Panc1 (cell line): ENCODE results near the gene TSHZ2.

Experiments used
- POLR2AphosphoS5 ChIP-seq: IDR thresholded peaks from 2 replicates; pipeline ENCODE4 v1.6.1; 2012; ENCODE audit warnings: mild to moderate bottlenecking, low read depth, low read length, moderate library complexity
- TF ChIP-seq, protein P1 (sequence below), 2 experiments: IDR thresholded peaks; 2 replicates each; pipeline ENCODE4 v1.6.1; 2011 to 2012; ENCODE audit warnings: low read depth in 2 of 2, control low read depth in 1 of 2, low read length in 1 of 2, mild to moderate bottlenecking in 1 of 2, moderate library complexity in 1 of 2; ENCODE audit not compliant: insufficient read depth in 1 of 2

DNA sequence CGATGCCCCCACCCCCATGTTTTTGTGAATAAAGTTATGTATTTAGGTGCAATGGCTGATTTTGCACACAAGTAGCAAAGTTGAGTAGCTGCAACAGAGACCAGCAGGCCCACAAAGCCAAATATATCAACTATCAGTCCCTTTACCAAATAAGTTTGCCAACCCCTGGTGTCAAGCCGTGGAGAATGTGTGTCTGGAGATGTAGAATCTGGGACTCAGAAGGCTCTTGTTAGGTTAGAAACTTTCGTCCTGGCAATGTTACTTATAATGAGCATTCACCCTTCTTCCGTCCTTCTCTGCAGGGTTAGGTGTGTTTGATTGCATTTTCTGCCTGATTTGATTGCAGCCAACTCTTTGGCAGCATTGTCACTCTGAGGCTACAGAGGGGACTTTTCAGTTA is 563.7 kb downstream of the TSHZ2 start:
- TF ChIP-seq, protein P1, sequence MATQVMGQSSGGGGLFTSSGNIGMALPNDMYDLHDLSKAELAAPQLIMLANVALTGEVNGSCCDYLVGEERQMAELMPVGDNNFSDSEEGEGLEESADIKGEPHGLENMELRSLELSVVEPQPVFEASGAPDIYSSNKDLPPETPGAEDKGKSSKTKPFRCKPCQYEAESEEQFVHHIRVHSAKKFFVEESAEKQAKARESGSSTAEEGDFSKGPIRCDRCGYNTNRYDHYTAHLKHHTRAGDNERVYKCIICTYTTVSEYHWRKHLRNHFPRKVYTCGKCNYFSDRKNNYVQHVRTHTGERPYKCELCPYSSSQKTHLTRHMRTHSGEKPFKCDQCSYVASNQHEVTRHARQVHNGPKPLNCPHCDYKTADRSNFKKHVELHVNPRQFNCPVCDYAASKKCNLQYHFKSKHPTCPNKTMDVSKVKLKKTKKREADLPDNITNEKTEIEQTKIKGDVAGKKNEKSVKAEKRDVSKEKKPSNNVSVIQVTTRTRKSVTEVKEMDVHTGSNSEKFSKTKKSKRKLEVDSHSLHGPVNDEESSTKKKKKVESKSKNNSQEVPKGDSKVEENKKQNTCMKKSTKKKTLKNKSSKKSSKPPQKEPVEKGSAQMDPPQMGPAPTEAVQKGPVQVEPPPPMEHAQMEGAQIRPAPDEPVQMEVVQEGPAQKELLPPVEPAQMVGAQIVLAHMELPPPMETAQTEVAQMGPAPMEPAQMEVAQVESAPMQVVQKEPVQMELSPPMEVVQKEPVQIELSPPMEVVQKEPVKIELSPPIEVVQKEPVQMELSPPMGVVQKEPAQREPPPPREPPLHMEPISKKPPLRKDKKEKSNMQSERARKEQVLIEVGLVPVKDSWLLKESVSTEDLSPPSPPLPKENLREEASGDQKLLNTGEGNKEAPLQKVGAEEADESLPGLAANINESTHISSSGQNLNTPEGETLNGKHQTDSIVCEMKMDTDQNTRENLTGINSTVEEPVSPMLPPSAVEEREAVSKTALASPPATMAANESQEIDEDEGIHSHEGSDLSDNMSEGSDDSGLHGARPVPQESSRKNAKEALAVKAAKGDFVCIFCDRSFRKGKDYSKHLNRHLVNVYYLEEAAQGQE (IDR thresholded peaks at IDR 0.05; ENCODE audit: insufficient read depth in 1 of 2, low read depth in 2 of 2, low read length in 1 of 2) = no peak
- no peak for TF ChIP-seq POLR2AphosphoS5
